Hematopoietic multipotent progenitor cell treated with erythropoietin and hydrocortisone succinate and interleukin-3 and kit ligand, for 6 days (in vitro differentiated cells): Measurements from ENCODE around the gene ARHGEF33.

Source experiments
- DNase-seq: peaks from one replicate; pipeline ENCODE4 v3.0.0-alpha.2; 2015

The ARHGEF33 gene

GRCh38 chr2:38889575-38889974, at the start of gene ARHGEF33:
TSS of gene ARHGEF33 (plus strand) at chr2:38889875. CDS start at chr2:38919448, 29,573 bp downstream.
- DNase-seq: no peak

DNA sequence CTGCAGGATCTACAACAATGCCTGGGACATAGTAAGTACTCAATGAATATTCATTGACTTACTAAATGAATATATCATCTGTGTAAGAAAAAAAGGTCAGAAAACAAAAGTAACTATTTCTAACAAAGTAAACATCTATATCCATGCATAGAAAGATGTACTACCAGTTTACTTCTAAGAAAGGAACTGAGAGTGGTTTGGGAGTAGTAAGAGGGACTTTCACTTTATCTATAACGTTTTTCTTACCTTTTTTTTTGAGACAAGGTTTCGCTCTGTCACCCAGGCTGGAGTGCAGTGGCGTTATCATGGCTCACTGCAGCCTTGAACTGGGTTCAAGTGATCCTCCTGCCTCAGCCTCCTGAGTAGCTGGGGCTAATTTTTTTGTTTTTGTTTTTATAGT, 39.6 kb upstream of the ARHGEF33 start:
- DNase-seq: no peak

DNA sequence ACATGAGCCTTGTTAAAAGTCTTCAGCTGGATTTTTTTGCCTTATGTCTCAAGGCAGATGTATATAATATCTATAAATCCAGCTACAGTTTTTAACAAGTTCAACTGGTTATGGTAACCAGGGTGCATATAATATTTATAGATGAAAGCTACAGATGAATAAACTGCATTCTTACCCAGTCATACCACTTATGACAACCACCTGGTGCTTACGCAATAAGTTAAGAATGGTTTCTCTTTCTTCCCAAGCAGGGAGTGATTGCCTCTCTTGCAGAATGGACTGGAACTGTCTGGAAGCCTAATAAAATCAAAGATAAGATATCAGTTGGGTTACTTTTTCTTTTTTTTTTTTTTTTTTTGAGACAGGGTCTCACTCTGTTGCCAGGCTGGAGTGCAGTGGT, 33.5 kb upstream of the ARHGEF33 start:
- no peak for DNase-seq

DNA sequence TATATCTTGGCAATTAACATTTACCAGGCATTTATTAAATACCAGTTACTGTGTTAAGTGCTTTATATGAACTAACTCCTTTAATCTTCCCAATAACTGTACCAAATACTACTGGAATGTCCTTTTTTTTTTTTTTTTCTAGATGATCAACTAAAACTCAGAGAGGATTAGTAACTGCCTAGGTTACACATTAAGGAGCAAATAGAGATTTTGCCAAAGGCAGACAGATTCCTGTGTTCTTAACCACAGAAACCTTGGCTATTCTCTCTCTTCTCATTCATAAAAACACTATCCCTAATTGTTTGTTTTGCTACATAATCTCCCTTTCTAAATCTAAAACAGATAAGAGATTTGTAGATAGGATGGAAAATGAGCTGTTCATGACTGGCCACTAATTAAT, 27.2 kb upstream of the ARHGEF33 start:
- DNase-seq: no peak

DNA sequence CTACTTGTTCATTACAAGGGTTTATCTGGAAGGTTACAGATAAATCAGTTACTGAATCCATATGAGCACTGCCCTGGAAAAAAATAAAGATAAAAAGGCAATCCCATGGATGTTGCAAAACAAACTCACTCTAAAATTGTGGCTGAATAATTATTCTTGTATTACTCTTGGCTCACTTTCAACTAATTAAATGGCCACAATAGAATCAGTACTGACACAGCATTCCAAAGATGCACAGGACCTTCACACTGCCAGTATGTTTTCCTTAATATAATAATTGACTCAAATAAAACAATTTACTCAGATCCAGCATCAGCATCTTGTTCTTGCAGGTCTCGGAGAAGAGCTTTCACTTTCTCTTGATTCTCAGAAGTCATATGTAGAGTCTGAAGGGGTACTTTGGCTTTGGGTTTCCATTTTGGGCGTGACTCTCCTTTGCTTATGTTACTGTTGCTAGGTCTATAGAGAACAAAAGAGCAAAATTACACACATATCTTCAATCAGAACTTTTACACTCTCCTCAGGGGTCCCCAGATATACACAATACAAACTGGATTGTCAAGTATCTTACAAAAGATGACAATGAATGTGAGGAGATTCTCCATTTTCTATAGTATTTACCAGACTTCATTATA, 26.5 kb upstream of the ARHGEF33 start:
- no peak for DNase-seq

- DNase-seq: no peak
These were observed 22.8 kb upstream of the ARHGEF33 start for GRCh38 chr2:38866773-38867443.

DNA sequence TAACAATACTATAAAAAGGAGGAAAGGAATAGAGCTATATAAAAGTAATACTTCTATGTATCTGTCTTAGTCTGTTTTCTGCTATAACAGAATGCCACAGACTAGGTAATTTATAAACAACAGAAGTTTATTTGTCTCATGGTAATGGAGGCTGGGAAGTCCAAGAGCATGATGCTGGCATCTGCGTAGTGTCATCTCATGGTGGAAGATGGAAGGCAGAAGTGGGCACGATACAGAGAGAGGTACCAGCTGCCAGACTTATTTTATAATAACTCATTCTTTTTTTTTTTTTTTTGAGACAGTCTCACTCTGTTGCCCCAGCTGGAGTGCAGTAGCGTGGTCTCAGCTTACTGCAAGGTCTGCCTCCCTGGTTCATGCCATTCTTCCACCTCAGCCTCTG, 18.2 kb upstream of the ARHGEF33 start:
- no peak for DNase-seq

DNA sequence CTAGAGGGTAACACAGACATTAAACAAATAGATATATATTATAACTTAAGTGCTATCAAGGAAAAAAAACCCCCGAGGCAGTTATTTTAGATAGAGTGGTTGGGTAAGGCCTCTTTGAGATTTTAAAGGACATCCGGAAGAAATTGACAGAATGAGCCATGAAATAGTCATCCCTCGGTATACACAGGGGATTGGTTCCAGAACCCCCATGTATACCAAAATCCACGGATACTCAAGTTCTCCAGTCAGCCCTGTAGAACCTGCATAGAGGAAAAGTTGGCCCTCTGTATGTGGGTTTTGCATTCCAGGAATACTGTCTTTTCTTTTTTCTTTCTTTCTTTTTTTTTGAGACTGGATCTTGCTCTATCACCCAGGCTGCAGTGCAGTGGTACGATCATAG, 15.9 kb upstream of the ARHGEF33 start:
- no peak for DNase-seq

GRCh38 chr2:38875227-38875575, 14.5 kb upstream of the ARHGEF33 start:
- DNase-seq: no peak

DNA sequence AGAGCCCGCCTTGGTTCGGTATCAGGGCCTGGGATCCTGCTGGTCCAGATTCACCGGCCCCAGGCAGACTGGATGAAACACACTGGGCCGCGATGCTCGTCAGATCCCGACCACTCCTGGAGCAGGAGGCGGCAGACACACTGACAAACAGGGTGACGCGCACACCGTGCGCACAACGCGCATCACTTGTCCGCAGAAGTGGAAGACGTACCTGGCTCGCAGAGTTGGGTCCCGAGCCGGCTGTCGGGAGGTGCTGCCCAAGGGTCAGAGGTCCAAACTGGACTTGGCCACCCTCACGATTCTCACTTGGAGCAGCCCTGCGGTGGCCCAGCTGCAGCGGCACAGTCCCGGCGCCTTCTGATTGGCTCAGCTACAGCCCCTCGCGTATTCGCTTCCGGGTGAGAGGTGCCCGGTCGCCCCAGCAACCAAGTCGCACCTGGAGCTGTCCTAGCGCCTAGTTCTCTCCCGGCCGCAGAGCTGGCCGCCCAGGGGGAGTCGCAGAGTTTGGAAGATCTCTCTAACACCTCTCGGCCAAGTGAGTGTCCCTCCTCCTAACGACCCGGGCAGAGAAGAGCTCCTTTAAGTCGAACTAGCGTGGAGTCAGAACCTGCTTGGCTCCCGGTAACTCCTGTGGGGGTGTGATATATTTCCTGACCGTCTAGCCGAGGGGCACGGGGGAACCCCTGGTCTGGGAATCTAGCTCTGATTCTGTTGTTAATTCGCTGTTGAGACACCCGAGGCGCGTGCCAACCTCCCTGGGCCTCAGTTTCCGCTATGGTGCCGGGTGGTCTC, 13.9 kb upstream of the ARHGEF33 start, which contains the start of the genes DHX57 and MORN2:
Gene DHX57 (minus strand): TSS at position 359 of the 792 bp plus-strand sequence. CDS start 7,529 bp downstream, outside the sequence.
Gene MORN2 (plus strand): TSS at position 401 of the 792 bp plus-strand sequence.
- peak; percentile 92 for DNase-seq

DNA sequence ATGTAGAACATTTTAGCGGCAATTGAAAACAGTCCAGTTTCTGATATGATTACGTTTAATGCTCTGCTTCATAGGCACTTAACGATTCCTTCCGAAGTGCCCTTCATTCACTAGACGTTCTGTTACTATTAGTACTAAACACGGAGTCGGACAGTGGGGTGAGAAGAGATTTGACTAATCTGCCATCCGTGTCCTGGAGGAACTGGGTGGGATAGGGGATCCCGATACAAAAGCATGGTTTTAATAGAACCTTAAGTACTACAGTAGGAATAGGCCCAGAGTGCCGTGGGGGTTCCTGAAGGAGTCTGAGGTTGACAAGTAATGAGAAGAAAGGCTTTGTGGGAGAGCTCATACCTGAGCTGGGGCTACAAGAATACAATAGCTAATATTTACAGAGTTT, 13.3 kb upstream of the ARHGEF33 start:
- no peak for DNase-seq

- no peak for DNase-seq
These were observed 3.6 kb upstream of the ARHGEF33 start for GRCh38 chr2:38886063-38886462.

DNA sequence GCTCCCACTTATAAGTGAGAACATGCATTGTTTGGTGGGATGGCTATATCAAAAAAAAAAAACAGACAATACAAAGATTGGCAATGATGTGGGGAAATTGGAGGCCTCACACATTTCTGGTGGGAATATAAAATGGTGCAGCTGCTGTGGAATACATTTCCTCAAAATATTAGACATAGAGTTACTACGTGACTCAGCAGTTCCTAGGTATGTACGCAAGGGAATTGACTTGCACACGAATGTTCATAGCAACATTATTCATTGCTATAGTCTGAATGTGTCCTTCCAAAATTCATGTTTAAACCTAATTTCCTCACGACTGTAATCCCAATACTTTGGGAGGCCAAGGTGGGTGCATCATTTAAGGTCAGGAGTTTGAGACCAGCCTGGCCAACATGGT, 2.3 kb upstream of the ARHGEF33 start:
- DNase-seq: peak; percentile 11

DNA sequence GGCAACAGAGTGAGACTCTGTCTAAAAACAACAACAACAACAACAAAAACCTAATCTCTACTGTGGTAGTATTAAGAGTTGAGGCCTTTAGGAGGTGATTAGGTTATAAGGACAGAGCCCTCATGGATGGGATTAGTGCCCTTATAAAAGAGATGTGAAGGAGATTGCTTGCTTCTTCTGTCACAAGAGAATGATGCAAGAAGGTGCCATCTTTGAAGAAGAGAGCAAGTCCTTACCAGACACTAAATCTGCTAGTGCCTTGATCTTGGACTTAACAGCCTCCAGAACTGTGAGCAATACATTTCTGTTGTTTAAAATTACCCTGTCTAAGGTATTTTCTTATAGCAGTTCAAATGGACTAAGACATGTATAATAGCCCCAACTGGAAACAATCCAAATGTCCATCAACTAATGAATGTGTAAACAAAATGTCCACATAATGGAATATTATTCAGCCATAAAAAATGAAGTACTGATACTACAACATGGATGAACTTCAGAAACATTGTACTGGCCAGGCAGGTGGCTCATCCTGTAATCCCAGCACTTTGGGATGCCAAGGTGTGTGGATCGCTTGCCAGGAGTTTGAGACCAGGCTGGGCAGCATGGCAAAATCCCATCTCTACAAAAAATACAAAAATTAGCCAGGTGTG, 1.6 kb upstream of the ARHGEF33 start:
- DNase-seq: no peak

DNA sequence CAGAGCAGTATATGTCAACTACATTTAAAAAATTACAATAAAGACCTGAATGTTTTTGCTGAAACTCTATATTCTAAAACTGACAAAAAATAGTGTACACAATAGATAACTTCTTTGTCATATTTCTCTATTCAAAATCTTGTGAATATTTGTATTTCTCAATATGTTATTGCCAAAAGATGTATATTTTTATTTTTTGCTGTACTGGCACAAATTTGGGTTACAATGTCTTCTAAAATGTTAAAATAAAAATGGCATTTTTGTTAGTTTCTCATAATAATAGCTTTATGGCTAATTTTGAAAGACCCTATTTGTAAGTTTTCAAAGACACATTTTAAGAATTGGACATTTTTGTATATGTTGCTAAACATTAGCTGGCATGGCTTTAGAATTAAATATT, 630 bp upstream of the ARHGEF33 start:
- DNase-seq: no peak

GRCh38 chr2:38892819-38893218, 3.1 kb downstream of the ARHGEF33 start:
- DNase-seq: no peak

GRCh38 chr2:38898256-38898655, 8.6 kb downstream of the ARHGEF33 start:
- no peak for DNase-seq

DNA sequence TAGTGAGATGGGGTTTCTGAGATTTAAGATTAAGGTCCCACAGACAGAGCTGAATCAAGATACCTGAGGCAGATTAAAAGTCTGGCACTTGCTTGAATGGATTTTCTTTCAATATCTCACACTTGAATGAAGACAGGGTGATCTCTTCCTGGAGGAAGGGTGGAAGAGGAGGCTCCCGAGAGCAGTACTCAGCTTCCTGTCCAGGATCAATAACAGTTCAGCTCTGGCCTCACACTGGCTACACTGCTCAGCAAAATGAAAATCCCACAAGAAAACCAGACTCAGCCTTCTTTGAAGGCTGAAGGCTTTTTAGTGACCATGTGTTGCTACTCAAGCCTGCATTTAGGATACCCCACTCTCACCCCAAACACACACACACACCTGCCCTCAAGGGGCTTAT, 11.1 kb downstream of the ARHGEF33 start:
- DNase-seq: no peak

- DNase-seq: no peak
These were observed 15.6 kb downstream of the ARHGEF33 start for GRCh38 chr2:38905251-38905650.

- DNase-seq: no peak
These were observed 17.6 kb downstream of the ARHGEF33 start for GRCh38 chr2:38907242-38907641.

DNA sequence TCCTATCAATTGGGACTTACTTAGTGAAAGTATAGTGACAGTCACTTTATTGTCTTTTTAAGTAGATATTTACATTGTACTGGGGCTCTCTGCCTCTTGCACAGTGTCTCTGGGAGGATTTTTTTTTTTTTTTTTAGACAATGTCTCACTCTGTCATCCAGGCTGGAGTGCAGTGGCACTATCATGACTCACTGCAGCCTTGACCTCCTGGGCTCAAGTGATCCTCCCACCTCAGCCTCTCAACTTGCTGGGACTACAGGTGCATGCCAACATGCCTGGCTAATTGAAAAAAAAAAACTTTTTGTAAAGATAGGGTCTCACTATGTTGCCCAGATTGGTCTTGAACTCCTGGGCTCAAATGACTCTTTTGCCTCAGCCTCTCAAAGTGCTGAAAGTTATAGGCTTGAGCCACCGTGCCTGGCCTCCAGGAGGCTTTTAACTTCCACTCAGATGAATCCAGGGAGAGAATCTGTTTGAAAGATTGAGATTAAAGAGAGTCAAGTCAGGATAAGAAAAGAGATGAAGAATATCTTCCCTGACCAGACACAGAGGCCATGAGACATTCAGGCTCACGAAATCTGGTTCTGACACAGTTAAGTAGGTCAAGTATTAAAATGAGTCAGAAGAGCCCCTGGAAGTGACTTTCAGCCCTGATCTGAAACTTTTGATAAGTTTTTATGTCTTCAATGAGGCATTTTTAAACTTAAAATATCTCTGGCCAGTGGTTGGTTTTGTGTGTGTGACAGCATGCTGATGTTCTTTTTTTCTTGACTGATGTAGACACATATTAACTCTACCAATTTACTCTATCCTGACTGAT, 18.3 kb downstream of the ARHGEF33 start:
- DNase-seq: no peak

GRCh38 chr2:38909872-38910271, 20.2 kb downstream of the ARHGEF33 start:
- no peak for DNase-seq
